GM18873 (cell line): Measurements from ENCODE around the gene OPRM1.
"Not testable (repeated sequence)": the region's sequence is repeated elsewhere in the genome, so short reads cannot be mapped to it uniquely, and the experiment has no call there.

ENCODE experiments used
- ATAC-seq: cut with Tn5 transposase; IDR thresholded peaks from one replicate; pipeline ENCODE4 v1.9.1; 2021; ENCODE audit warnings: mild to moderate bottlenecking, moderate library complexity, moderate number of reproducible peaks; ENCODE audit not compliant: unreplicated experiment, low FRiP score

The OPRM1 gene

GRCh38 chr6:154039231-154039842 is at the start of gene OPRM1:
Gene OPRM1 (plus strand): TSS chr6:154039240. CDS start chr6:154039545, 305 bp downstream.
- no peak for ATAC-seq

- no peak for ATAC-seq
Observed at GRCh38 chr6:153989989-153990388, 49.1 kb upstream of the OPRM1 start.

DNA sequence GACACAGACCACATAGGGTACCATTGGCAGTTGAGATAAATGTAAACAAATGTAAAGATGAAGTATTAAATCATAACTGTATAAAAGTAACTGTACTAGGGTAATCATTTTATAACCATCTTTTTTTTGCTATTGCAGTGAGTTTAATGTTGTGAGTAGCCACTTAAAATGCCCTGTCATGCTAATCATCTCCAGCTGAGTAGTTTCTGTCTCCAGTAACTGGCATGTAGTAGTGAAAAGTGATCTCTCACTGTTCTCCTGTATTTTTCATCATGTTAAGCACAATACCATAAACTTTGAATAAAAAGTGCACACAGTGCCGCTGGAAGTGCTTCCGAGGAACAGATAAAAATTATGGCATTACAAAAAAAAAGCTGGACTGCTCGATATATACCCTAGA is 45.0 kb upstream of the OPRM1 start:
- ATAC-seq: no peak

DNA sequence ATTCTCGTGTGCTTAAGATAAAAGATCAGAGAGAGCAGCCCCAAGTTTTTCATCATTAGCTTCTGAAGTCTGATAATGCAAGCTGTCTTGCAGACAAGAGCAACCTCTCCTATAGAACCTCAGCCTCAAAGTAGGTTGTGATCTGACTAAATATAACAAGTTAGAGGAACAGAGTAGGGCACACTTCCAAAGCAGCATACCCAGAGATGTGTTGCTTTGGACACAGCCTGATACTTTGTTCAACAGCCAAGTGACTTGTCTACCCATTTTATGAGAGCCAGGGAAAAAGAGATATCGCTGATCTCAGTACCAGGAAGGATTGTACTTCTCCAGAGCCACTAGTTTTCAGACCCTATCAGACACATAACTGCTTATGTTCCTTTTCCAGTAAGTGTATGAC is 44.2 kb upstream of the OPRM1 start:
- ATAC-seq: no peak

- no peak for ATAC-seq
Observed at GRCh38 chr6:153997221-153997620, 41.8 kb upstream of the OPRM1 start.

DNA sequence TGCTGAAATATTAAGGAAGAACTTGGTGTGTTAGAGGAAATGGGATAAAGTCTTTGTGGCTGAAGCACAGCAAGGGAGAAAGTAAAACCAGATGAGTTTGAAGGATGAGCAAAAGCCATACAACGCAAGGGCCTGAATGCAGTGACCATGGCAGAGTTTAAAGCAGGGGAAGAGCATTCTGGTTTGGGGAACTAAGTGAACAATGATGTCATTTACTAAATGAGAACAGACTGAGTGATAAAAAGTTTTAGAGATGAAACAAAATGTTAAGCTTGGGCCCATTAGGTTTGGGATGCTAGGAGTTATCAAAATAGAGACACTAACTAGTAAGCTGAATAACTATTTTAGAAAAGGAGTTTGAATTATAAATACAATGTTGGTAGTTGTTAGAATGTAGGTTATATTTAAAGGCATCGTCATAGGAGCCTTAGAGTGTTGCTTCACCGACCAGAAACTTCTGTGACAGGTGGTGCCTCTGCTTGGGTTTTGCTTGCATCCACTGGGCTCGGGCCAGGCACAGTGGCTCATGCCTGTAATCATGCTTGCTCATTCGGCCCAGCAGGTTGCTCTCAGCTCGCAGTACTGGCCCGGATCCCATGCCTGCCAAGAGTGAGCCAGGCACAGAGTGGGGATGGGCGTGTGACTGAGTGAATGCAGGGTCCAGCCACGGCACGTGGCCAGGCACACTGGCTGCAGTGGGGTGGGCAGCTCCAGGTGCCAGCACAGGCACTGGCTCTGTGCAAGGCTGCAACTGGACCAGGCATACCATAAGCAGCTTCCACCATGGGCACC is 37.4 kb upstream of the OPRM1 start:
- ATAC-seq: no peak

- ATAC-seq: no peak
Observed at GRCh38 chr6:154002894-154003293, 36.1 kb upstream of the OPRM1 start.

GRCh38 chr6:154010371-154010770 is 28.7 kb upstream of the OPRM1 start:
- ATAC-seq: no peak

DNA sequence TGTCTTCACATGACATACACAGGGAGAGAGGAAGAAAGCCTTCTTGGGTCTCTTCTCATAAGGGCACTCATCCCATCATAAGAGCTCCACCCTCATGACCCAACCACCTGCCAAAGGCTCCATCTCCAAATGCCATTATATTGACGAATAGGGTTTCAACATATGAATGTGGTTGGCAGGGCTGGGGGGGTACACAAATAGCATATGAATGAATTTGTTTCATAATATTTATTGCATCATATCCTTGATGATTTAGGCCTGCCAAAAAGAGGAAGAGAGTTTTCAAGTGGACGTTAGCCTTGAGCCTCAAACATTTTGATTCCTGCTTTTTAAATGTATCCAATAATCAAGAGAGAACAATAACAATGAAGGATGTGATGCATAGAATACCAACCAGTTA is 26.2 kb upstream of the OPRM1 start:
- no peak for ATAC-seq

DNA sequence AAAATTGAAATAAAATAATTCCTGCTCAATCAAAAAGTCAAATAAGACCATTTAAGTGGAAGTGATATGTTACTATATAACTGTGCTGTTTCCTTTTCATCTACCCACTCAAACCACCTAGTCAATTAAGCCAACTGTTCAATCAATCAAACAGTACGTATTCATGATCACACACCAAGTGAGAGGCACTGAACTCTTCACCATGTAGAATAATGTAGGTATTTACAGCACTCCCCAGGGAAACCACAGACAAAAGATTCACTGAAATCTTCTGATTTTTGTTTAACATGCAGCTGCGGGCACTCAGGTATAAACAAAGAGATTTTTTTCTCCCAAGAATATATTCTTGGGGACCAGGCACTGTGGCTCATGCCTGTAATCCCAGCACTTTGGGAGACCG is 21.3 kb upstream of the OPRM1 start:
- no peak for ATAC-seq

DNA sequence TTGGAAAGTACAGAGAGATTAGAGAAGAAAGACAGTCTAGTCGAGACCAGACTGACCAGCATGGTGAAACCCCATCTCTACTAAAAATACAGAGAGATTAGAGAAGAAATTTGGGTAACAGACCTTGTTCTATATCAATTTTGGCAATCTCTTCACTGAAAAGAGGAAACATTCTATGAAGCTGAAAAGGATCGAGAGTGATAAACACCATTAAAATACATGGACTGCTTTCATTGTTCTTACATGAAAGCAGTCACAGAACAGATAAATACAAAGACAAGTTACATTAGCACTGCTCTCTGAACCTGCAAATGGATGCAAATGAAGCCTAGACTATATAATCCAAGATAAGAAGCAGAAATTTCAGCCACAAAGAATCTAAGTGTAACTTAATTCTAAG is 8.4 kb upstream of the OPRM1 start:
- ATAC-seq: no peak

- ATAC-seq: no peak
Observed at GRCh38 chr6:154041001-154041400, 2.0 kb downstream of the OPRM1 start.

GRCh38 chr6:154053141-154053540 is 14.1 kb downstream of the OPRM1 start:
- ATAC-seq: no peak

DNA sequence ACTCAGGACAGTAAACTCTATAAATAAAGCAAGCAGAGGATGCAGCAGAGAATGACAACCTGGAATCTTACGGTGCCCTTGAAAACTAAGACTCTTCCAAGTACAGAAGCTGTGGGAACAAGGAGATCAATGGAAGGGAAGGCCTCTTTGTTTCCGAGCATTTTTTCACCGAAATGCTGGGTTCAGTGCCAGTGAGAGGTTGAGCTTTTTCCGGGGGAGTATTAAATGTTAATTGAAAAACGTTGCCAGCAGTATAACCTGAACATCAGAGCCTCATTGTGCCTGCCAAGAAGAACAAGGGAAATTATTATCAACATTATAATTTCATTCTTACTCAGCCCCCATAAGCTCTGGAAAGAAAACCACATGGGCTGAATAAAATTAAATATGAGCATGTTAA is 17.5 kb downstream of the OPRM1 start:
- no peak for ATAC-seq

GRCh38 chr6:154057098-154057497 is 18.1 kb downstream of the OPRM1 start:
- no peak for ATAC-seq

DNA sequence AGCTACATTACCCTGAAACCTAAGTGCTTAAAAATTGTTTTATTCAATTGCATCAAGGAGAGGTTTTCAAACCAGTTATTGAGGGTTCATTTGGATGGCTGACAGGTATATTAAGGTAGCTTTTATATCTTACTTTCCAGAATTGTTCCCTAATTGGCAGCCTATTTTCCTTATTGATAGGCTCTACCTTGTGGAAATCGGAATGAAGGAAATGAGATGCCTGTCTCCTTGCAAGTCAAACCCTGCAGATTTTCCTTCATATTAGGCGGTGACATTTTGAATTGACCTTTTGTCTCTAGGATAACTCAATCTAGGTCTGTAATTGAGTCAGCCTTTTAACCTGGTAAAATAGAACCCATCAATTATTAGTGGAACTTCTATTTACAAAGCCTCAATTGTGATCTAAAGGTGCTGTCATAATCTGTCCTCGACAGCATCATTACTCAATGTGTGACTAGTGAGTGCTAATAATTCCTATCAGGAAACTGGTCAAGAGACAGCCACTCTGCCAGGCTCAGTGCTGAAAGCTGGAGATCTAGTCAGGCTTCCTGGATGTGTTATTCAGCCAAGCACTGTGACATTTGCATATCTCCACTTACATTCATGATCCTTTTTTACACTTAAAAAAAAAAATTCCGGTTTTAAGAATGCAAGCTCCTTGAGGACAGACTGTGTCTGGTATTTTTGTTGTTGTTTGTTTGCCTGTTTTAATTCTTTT is 20.1 kb downstream of the OPRM1 start:
- no peak for ATAC-seq

DNA sequence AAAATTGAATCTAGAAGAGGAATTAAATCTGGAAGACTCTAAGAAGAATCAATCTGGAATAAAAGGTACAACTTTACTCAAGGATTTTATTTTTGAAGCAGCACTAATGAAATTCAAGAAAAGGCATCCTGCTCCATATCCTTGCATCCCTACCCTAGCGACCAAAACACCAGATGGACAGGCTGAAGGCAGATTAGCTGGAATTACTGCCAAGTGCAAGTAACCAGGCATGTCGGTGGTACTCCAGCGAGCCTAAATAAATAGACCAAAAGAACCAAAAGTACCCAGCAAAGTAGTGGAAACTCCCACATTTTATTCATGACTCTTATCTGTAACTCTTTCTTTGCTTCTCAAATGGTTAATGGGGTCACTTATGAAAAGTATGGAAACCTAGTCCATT is 21.0 kb downstream of the OPRM1 start:
- ATAC-seq: no peak

GRCh38 chr6:154070041-154070440 is 31.0 kb downstream of the OPRM1 start:
- no peak for ATAC-seq

DNA sequence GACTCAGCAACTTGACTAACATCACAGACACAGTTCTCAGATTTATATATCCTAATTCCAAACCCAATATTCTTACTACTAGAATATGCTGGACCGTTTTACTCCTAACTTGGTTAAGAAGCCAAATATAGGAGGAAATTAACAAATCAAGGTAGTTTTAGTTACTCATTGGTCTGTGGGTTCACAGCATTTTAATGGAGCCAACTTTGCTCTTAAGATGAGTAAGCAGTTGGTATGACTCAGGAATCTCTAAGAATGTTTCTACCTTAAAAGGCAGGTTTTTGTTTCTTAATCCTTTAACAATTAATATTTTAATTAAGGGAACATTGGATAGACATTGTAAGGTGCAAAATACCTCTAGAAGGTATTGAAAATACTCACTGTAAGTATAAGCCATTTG is 31.6 kb downstream of the OPRM1 start:
- no peak for ATAC-seq

DNA sequence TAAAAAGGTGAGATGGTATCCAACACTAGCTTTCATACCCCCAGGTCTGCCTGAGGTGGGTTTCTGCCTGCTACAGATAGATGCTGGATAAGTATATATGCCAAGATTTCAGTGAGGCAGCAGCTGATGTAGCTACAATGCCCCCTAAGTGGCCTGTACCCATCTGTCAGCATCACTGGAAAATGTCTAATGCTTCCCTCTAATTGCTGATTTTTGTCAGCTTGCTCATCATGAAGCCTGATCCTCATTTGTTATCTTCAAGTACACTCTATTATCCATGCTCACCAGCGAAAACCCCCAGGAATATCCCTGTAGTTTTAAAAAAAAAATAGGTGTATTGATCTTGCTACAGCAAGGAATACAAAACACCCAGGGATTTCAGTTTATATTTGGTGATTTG is 32.2 kb downstream of the OPRM1 start:
- no peak for ATAC-seq

- no peak for ATAC-seq
Observed at GRCh38 chr6:154071711-154072110, 32.7 kb downstream of the OPRM1 start.

DNA sequence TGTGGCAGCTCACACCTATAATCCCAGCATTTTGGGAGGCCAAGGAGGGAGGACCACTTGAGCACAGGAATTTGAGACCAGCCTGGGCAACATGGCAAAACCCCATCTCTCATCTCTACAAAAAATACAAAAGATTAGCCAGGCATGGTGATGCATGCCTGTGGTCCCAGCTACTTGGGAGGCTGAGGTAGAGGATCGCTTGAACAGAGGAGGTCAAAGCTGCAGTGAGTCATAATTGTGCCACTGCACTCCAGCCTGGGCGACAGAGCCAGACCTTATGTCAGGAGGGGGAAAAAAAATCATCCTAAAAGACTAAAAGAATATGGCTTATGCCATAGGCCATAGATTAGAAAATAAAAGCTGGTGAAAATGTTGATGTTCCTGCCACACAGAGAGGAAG is 39.6 kb downstream of the OPRM1 start:
- ATAC-seq: not testable (repeated sequence)
